Measurements from ENCODE around the gene MUS81.
A peak's percentile ranks its signal among the peaks of the same experiment; 100 is the strongest.

Gene MUS81

GRCh38 chr11:65903068-65903481 lies 42.8 kb downstream of the MUS81 start:
- H3K4me3 ChIP-seq (ENCODE audit: low read length), result peak overlapping the region; percentile 53
- H3K4me1 ChIP-seq (ENCODE audit: control insufficient read depth, insufficient read depth, low read length), result peaks cover 48% of the 10 kb centered on the region
- H3K36me3 ChIP-seq (ENCODE audit: insufficient read depth, low read length), result peaks cover 16% of the 10 kb centered on the region
- H3K4me2 ChIP-seq (ENCODE audit: low read length), result peak overlapping the region; percentile 77
- peak overlapping the region; percentile 75 for H3K9ac ChIP-seq (ENCODE audit: low read depth, low read length)
- no peaks in the 10 kb centered on the region for H3K9me3 ChIP-seq (replicated peaks; ENCODE audit: low read length)
- no peaks in the 10 kb centered on the region for H3K27me3 ChIP-seq (ENCODE audit: control insufficient read depth, insufficient read depth, low read length)

- Histone ChIP-seq H3K9me3 (replicated peaks; ENCODE audit: low read length) (no peaks in the 10 kb centered on the region), H3K36me3 (ENCODE audit: insufficient read depth, low read length) (peaks cover 10% of the 10 kb centered on the region), H3K4me3 (ENCODE audit: low read length) (peak overlapping the region; percentile 50), H3K4me1 (ENCODE audit: control insufficient read depth, insufficient read depth, low read length) (peaks cover 48% of the 10 kb centered on the region), H3K4me2 (ENCODE audit: low read length) (peak overlapping the region; percentile 77), H3K27me3 (ENCODE audit: control insufficient read depth, insufficient read depth, low read length) (no peaks in the 10 kb centered on the region), H3K9ac (ENCODE audit: low read depth, low read length) (peak overlapping the region; percentile 65)
Observed at GRCh38 chr11:65903715-65904114, 43.5 kb downstream of the MUS81 start.

- H3K4me2 ChIP-seq (ENCODE audit: low read length), result no peak overlapping the region
- H3K27me3 ChIP-seq (ENCODE audit: control insufficient read depth, insufficient read depth, low read length), result no peaks in the 10 kb centered on the region
- H3K4me3 ChIP-seq (ENCODE audit: low read length), result no peak overlapping the region
- no peaks in the 10 kb centered on the region for H3K36me3 ChIP-seq (ENCODE audit: insufficient read depth, low read length)
- peaks cover 53% of the 10 kb centered on the region for H3K4me1 ChIP-seq (ENCODE audit: control insufficient read depth, insufficient read depth, low read length)
- H3K9me3 ChIP-seq (replicated peaks; ENCODE audit: low read length), result no peaks in the 10 kb centered on the region
- no peak overlapping the region for H3K9ac ChIP-seq (ENCODE audit: low read depth, low read length)
Observed at GRCh38 chr11:65906602-65907001, 46.4 kb downstream of the MUS81 start.

GRCh38 chr11:65907878-65908277 lies 47.6 kb downstream of the MUS81 start:
- Histone ChIP-seq H3K4me3 (ENCODE audit: low read length) (no peak overlapping the region), H3K4me2 (ENCODE audit: low read length) (no peak overlapping the region), H3K27me3 (ENCODE audit: control insufficient read depth, insufficient read depth, low read length) (no peaks in the 10 kb centered on the region), H3K9me3 (replicated peaks; ENCODE audit: low read length) (no peaks in the 10 kb centered on the region), H3K9ac (ENCODE audit: low read depth, low read length) (no peak overlapping the region), H3K36me3 (ENCODE audit: insufficient read depth, low read length) (no peaks in the 10 kb centered on the region), H3K4me1 (ENCODE audit: control insufficient read depth, insufficient read depth, low read length) (peaks cover 53% of the 10 kb centered on the region)

GRCh38 chr11:65911682-65912568 lies 51.7 kb downstream of the MUS81 start:
- H3K9me3 ChIP-seq (replicated peaks; ENCODE audit: low read length), result no peaks in the 10 kb centered on the region
- H3K4me1 ChIP-seq (ENCODE audit: control insufficient read depth, insufficient read depth, low read length), result peaks cover 72% of the 10 kb centered on the region
- H3K4me3 ChIP-seq (ENCODE audit: low read length), result peak overlapping the region; percentile 32
- H3K9ac ChIP-seq (ENCODE audit: low read depth, low read length), result peak overlapping the region; percentile 76
- no peaks in the 10 kb centered on the region for H3K27me3 ChIP-seq (ENCODE audit: control insufficient read depth, insufficient read depth, low read length)
- peak overlapping the region; percentile 57 for H3K4me2 ChIP-seq (ENCODE audit: low read length)
- H3K36me3 ChIP-seq (ENCODE audit: insufficient read depth, low read length), result peaks cover 3% of the 10 kb centered on the region

- no peak overlapping the region for H3K4me3 ChIP-seq (ENCODE audit: low read length)
Observed at GRCh38 chr11:65912845-65913244, 52.6 kb downstream of the MUS81 start.

GRCh38 chr11:65915101-65915820 lies 55.0 kb downstream of the MUS81 start:
- Histone ChIP-seq H3K36me3 (ENCODE audit: insufficient read depth, low read length) (peaks cover 18% of the 10 kb centered on the region), H3K4me2 (ENCODE audit: low read length) (peak overlapping the region; percentile 74), H3K4me3 (ENCODE audit: low read length) (peak overlapping the region; percentile 42), H3K4me1 (ENCODE audit: control insufficient read depth, insufficient read depth, low read length) (peaks cover 79% of the 10 kb centered on the region), H3K9me3 (replicated peaks; ENCODE audit: low read length) (no peaks in the 10 kb centered on the region), H3K9ac (ENCODE audit: low read depth, low read length) (peak overlapping the region; percentile 79), H3K27me3 (ENCODE audit: control insufficient read depth, insufficient read depth, low read length) (no peaks in the 10 kb centered on the region)

More at GRCh38 chr11:65912845-65913244, 52.6 kb downstream of the MUS81 start:
- H3K4me2 ChIP-seq (ENCODE audit: low read length), result peak overlapping the region; percentile 19
- H3K9me3 ChIP-seq (replicated peaks; ENCODE audit: low read length), result no peaks in the 10 kb centered on the region
- H3K4me1 ChIP-seq (ENCODE audit: control insufficient read depth, insufficient read depth, low read length), result peaks cover 78% of the 10 kb centered on the region
- H3K27me3 ChIP-seq (ENCODE audit: control insufficient read depth, insufficient read depth, low read length), result no peaks in the 10 kb centered on the region
- peak overlapping the region; percentile 76 for H3K9ac ChIP-seq (ENCODE audit: low read depth, low read length)
- H3K36me3 ChIP-seq (ENCODE audit: insufficient read depth, low read length), result peaks cover 12% of the 10 kb centered on the region

- Histone ChIP-seq H3K9ac (ENCODE audit: low read depth, low read length) (peak overlapping the region; percentile 98), H3K4me3 (ENCODE audit: low read length) (peak overlapping the region; percentile 87), H3K4me1 (ENCODE audit: control insufficient read depth, insufficient read depth, low read length) (peaks cover 79% of the 10 kb centered on the region), H3K9me3 (replicated peaks; ENCODE audit: low read length) (no peaks in the 10 kb centered on the region), H3K27me3 (ENCODE audit: control insufficient read depth, insufficient read depth, low read length) (no peaks in the 10 kb centered on the region), H3K36me3 (ENCODE audit: insufficient read depth, low read length) (peaks cover 24% of the 10 kb centered on the region), H3K4me2 (ENCODE audit: low read length) (peak overlapping the region; percentile 95)
Observed at GRCh38 chr11:65915821-65916251, 55.6 kb downstream of the MUS81 start.
